SK-N-SH (cell line): ENCODE results near the gene TUBB4A. TPM values are rescaled to one million over a fixed set of nuclear protein-coding genes. Genes with fewer than 3 reads are reported as not detected.

ENCODE experiments used
- CTCF ChIA-PET: fragments of 300-600, 350-600 bp; formaldehyde crosslinking; extraction: SDS; loops from one replicate; lab custom pipeline; 2021; lab: Yijun Ruan, JAX
- POLR2A ChIA-PET: fragments of 350-600 bp; sonication (Branson Sonifier 250); formaldehyde crosslinking; extraction: SDS; loops from one replicate; lab custom pipeline; 2020; ENCODE audit warnings: antibody characterized with exemption, inconsistent platforms; lab: Yijun Ruan, JAX
- DNase-seq: peaks from one replicate; pipeline ENCODE4 v3.0.0; 2012
- H2AFZ ChIP-seq: fragments of 200-600 bp; sonication (generic); 2 replicates; pipeline ENCODE4 v1.8.1; 2016; ENCODE audit warnings: antibody characterized with exemption, mild to moderate bottlenecking, low read depth
- H3F3A ChIP-seq: fragments of 200-600 bp; sonication (generic); replicated peaks from 2 replicates; pipeline ENCODE3; 2016; ENCODE audit warnings: antibody characterized with exemption, mild to moderate bottlenecking; ENCODE audit not compliant: insufficient read depth
- H3K27ac ChIP-seq, 2 experiments: fragments of 200-500 bp in 1 of 2; fragments of 200-600 bp in 1 of 2; sonication (Bioruptor generic) in 1 of 2; sonication (generic), shearing (Covaris generic) in 1 of 2; 2 replicates each; pipeline versions ENCODE4 v1.5.1 to v1.6.1; 2014 to 2016; ENCODE audit warnings: low read depth in 2 of 2, inconsistent platforms in 1 of 2, low read length in 1 of 2, mild to moderate bottlenecking in 1 of 2, mixed read lengths in 1 of 2
- H3K27me3 ChIP-seq: fragments of 200-600 bp; sonication (generic), shearing (Covaris generic); 2 replicates; pipeline ENCODE4 v1.6.1; 2016; ENCODE audit warnings: mixed run types; ENCODE audit not compliant: insufficient read depth
- H3K36me3 ChIP-seq, 2 experiments: fragments of 200-500 bp in 1 of 2; fragments of 200-600 bp in 1 of 2; sonication (Bioruptor generic) in 1 of 2; sonication (generic) in 1 of 2; replicated peaks in 1 of 2; 2 replicates each; pipeline versions ENCODE3 to v1.5.1; 2014 to 2016; ENCODE audit warnings: low read length in 1 of 2, mild to moderate bottlenecking in 1 of 2; ENCODE audit not compliant: insufficient read depth in 2 of 2, control insufficient read depth in 1 of 2
- H3K4me1 ChIP-seq, 2 experiments: fragments of 200-500 bp in 1 of 2; fragments of 200-600 bp in 1 of 2; sonication (Bioruptor generic) in 1 of 2; sonication (generic), shearing (Covaris generic) in 1 of 2; 2 replicates each; pipeline versions ENCODE4 v1.5.1 to v1.6.1; 2014 to 2016; ENCODE audit warnings: low read depth in 1 of 2, low read length in 1 of 2, mixed run types in 1 of 2; ENCODE audit not compliant: insufficient read depth in 2 of 2, control insufficient read depth in 1 of 2
- H3K4me2 ChIP-seq: fragments of 200-600 bp; sonication (generic), shearing (Covaris generic); 2 replicates; pipeline ENCODE4 v1.6.1; 2017; ENCODE audit warnings: mixed run types
- H3K4me3 ChIP-seq, 2 experiments: fragments of 200-500 bp in 1 of 2; fragments of 200-600 bp in 1 of 2; sonication (Bioruptor generic) in 1 of 2; sonication (generic), shearing (Covaris generic) in 1 of 2; 2 replicates each; pipeline versions ENCODE4 v1.5.1 to v1.8.1; 2014 to 2016; ENCODE audit warnings: low read depth in 2 of 2, inconsistent platforms in 1 of 2, low read length in 1 of 2, mild to moderate bottlenecking in 1 of 2, mixed read lengths in 1 of 2, moderate library complexity in 1 of 2
- H3K79me2 ChIP-seq: fragments of 200-600 bp; sonication (generic); 2 replicates; pipeline ENCODE4 v1.8.1; 2017; ENCODE audit warnings: mild to moderate bottlenecking; ENCODE audit not compliant: insufficient read depth
- H3K9ac ChIP-seq: fragments of 200-600 bp; sonication (generic); 2 replicates; pipeline ENCODE4 v1.6.1; 2017; ENCODE audit warnings: mixed run types
- H3K9me2 ChIP-seq: fragments of 200-600 bp; sonication (generic); 2 replicates; pipeline ENCODE4 v1.6.1; 2017; ENCODE audit warnings: mixed run types
- H3K9me3 ChIP-seq: fragments of 200-600 bp; sonication (generic); 2 replicates; pipeline ENCODE4 v1.6.1; 2017; ENCODE audit warnings: mixed run types, mild to moderate bottlenecking, moderate library complexity
- H4K20me1 ChIP-seq: fragments of 200-600 bp; sonication (generic); 2 replicates; pipeline ENCODE4 v1.6.1; 2017; ENCODE audit warnings: mild to moderate bottlenecking, mixed run types; ENCODE audit not compliant: insufficient read depth
- FOSL2 ChIP-seq: IDR thresholded peaks from 2 replicates; pipeline ENCODE4 v1.4.0; 2012; ENCODE audit warnings: low read depth, mild to moderate bottlenecking, moderate library complexity, borderline replicate concordance
- FOXJ3 ChIP-seq: sonication (generic); formaldehyde crosslinking; IDR thresholded peaks from 2 replicates; pipeline ENCODE4 v1.5.1; 2020; ENCODE audit warnings: mild to moderate bottlenecking, missing genetic modification reagents
- FOXM1 ChIP-seq: IDR thresholded peaks from 2 replicates; pipeline ENCODE4 v1.4.0; 2012; ENCODE audit warnings: low read depth, mild to moderate bottlenecking
- GABPA ChIP-seq: IDR thresholded peaks from 2 replicates; pipeline ENCODE4 v1.4.0; 2012; ENCODE audit warnings: low read depth, mild to moderate bottlenecking
- MEF2A ChIP-seq: IDR thresholded peaks from 2 replicates; pipeline ENCODE4 v1.4.0; 2012; ENCODE audit warnings: low read depth, borderline replicate concordance
- MXI1 ChIP-seq: IDR thresholded peaks from 2 replicates; pipeline ENCODE4 v1.6.1; 2012; ENCODE audit warnings: mild to moderate bottlenecking, low read depth, low read length, improper control_type of control experiment
- NFIC ChIP-seq: IDR thresholded peaks from 2 replicates; pipeline ENCODE4 v1.4.0; 2012; ENCODE audit warnings: borderline replicate concordance
- PBX3 ChIP-seq: IDR thresholded peaks from 2 replicates; pipeline ENCODE4; 2012
- POLR2AphosphoS5 ChIP-seq: IDR thresholded peaks from 2 replicates; pipeline ENCODE4 v1.6.1; 2012; ENCODE audit warnings: low read depth, low read length
- RCOR1 ChIP-seq: fragments of 150-350 bp; IDR thresholded peaks from 2 replicates; pipeline ENCODE4 v1.6.1; 2017; ENCODE audit warnings: antibody characterized with exemption, low read length
- SIN3A ChIP-seq: IDR thresholded peaks from 2 replicates; pipeline ENCODE4 v1.6.1; 2012; ENCODE audit warnings: low read depth, mild to moderate bottlenecking, low read length, moderate library complexity, borderline replicate concordance
- TCF12 ChIP-seq: IDR thresholded peaks from 2 replicates; pipeline ENCODE4 v1.4.0; 2012
- TEAD4 ChIP-seq: IDR thresholded peaks from 2 replicates; pipeline ENCODE4 v1.4.0; 2012; ENCODE audit warnings: mild to moderate bottlenecking, borderline replicate concordance; ENCODE audit not compliant: insufficient read depth
- WGBS: methylation state at CpG from one replicate; pipeline ENCODE4 v1.1.6; 2017; ENCODE audit warnings: low lambda C conversion rate; 5-methylcytosine and 5-hydroxymethylcytosine counted together
- polyA plus RNA-seq, 3 experiments: library from polyadenylated mRNA; depleted of rRNA; stranded (reverse); fragments of >200 nt; gene quantifications; 2 replicates each; pipeline ENCODE4 v1.2.3, GENCODE V29; 2012
- TF ChIP-seq, protein P1 (sequence below): fragments of 150-350 bp; IDR thresholded peaks from 2 replicates; pipeline ENCODE4 v1.6.1; 2017; ENCODE audit warnings: antibody characterized with exemption, low read length, low read depth, borderline replicate concordance
- TF ChIP-seq, protein P2 (sequence below): IDR thresholded peaks from 2 replicates; pipeline ENCODE4 v1.4.0; 2012; ENCODE audit warnings: low read depth, borderline replicate concordance

TUBB4A gene
- polyA plus RNA-seq, 1 of the 3 experiments (the other 2 are of a cell fraction), result 4.5 TPM

DNA sequence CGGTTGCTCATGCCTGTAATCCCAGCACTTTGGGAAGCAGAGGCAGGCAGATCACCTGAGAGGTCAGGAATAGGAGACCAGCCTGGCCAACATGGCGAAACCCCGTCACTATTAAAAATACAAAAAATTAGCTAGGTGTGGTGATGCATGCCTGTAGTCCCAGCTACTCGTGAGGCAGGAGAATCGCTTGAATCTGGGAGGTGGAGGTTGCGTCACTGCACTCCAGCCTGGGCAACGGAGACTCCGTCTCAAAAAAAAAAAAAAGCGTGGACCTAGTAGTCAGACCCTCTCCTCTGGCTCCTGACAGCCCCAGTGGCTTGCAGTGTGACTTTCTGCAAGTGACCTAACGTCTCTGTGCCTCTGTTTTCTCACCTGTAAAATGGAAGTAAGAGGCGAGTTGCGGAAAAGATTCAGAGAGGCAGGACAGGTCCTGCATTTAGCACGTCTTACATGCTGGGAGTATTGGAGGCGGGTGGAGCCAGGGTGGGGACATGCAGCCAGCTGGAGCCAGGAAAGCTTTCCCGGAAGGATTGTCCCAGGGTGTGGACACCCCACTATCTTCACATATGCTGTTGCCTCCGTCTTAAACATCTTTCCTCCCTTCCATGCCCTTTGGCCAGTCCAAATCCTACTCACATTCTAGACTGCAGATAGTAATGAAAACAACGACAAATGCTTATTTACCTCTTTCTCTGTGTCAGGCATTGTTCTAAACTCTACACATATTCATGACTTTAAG lies 2.9 kb downstream of the TUBB4A start:
- DNase-seq, result no peak
- ChIA-PET CTCF (interaction anchor here (0.7 to 1.6 kb wide), 3 partner anchors 16 to 18 kb away, joined by 3 to 4 read pairs (median 3); no protein-coding TSS in a partner anchor), POLR2A (no interaction called here)
- H3K27me3 ChIP-seq, result peaks cover 7% of the 10 kb centered on the region
- H3K36me3 ChIP-seq, result no peaks in the 10 kb centered on the region
- H3K4me3 ChIP-seq, result no peak overlapping the region
- H3K27ac ChIP-seq, result no peak overlapping the region
- no peak overlapping the region for H3K9ac ChIP-seq
- H3K79me2 ChIP-seq, result no peaks in the 10 kb centered on the region
- H2AFZ ChIP-seq, result no peak overlapping the region
- no peaks in the 10 kb centered on the region for H3F3A ChIP-seq
- no peaks in the 10 kb centered on the region for H3K9me3 ChIP-seq
- no peaks in the 10 kb centered on the region for H3K9me2 ChIP-seq
- H4K20me1 ChIP-seq, result no peaks in the 10 kb centered on the region
- no peak overlapping the region for H3K4me2 ChIP-seq
- WGBS, result 76% methylated on average over 17 of the region's 17 CpGs
- peaks cover 0 to 8% of the 10 kb centered on the region in 2 experiments; a peak in 1 of 4 replicates for H3K4me1 ChIP-seq
- no peak for TF ChIP-seq TCF12
- TF ChIP-seq MEF2A, result no peak
- TF ChIP-seq SIN3A, result no peak

DNA sequence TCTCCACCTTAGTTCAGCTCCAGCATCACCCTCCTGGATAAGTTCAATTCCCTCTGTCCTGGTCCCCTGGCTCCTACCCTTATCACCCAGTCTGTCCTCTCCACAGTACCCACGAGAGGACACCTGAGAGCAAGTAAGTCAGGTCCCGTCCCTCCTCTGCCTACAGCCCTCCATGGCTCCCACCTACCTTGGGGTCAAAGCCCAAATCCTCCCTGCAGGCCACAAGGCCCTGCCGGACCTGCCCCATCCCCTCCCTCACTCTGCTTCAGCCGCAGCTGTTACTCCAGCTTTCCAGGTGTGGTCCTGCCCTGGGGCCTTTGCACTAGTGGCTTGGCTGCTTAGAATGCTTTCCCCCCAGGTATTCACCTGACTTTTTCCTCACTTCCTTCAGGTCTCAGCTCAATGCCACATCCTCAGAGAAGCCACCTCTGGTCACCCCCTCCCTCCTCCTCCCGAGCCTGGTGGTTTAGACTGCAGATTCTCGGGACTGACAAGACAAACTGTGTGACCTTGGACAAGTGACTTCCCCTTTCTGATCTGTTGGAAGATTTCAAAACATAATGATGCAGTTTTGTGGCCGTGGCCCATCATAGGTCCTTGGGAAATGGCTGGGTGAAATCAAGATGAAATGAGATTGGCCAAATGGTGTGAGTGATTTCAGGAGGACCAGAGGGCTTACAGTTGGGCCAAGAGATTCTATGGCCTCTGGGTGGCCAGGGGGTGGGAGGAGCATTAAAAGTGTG lies 3.6 kb downstream of the TUBB4A start:
- H3K4me2 ChIP-seq, result no peak overlapping the region
- ChIA-PET POLR2A (no interaction called here), CTCF (no interaction called here)
- H2AFZ ChIP-seq, result no peak overlapping the region
- H3K4me1 ChIP-seq, result peaks cover 0 to 8% of the 10 kb centered on the region in 2 experiments; a peak in 1 of 4 replicates
- H3K9me3 ChIP-seq, result no peaks in the 10 kb centered on the region
- H3K79me2 ChIP-seq, result no peaks in the 10 kb centered on the region
- 64% methylated on average over 7 of the region's 7 CpGs for WGBS
- H3K27me3 ChIP-seq, result peaks cover 7% of the 10 kb centered on the region
- H4K20me1 ChIP-seq, result no peaks in the 10 kb centered on the region
- no peak overlapping the region for H3K27ac ChIP-seq
- no peak for DNase-seq
- TF ChIP-seq NFIC (no peak), FOXM1 (no peak), GABPA (no peak), TEAD4 (no peak), MXI1 (no peak)
- TF ChIP-seq, protein P1, sequence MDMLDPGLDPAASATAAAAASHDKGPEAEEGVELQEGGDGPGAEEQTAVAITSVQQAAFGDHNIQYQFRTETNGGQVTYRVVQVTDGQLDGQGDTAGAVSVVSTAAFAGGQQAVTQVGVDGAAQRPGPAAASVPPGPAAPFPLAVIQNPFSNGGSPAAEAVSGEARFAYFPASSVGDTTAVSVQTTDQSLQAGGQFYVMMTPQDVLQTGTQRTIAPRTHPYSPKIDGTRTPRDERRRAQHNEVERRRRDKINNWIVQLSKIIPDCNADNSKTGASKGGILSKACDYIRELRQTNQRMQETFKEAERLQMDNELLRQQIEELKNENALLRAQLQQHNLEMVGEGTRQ, result no peak
- TF ChIP-seq, all 33 proteins: peak for 0
- H3K4me3 ChIP-seq, result no peak overlapping the region
- no peaks in the 10 kb centered on the region for H3F3A ChIP-seq
- no peaks in the 10 kb centered on the region for H3K36me3 ChIP-seq
- no peak overlapping the region for H3K9ac ChIP-seq
- no peaks in the 10 kb centered on the region for H3K9me2 ChIP-seq

DNA sequence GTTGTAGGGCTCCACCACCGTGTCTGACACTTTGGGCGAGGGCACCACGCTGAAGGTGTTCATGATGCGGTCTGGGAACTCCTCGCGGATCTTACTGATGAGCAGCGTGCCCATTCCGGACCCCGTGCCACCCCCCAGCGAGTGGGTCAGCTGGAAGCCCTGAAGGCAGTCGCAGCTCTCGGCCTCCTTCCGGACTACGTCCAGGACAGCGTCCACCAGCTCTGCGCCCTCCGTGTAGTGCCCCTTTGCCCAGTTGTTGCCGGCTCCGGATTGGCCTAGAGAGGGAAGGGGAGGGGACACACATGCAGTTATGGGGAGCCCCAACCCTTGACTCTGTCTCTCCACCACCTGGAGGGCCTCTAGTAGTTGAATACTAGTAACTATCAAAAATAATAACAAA lies 6.2 kb downstream of the TUBB4A start:
- no peak for DNase-seq
- TF ChIP-seq SIN3A, result no peak
- TF ChIP-seq POLR2AphosphoS5, result no peak
- TF ChIP-seq MEF2A, result no peak
- TF ChIP-seq PBX3, result no peak
- no peak for TF ChIP-seq MXI1
- TF ChIP-seq NFIC, result no peak
- TF ChIP-seq TEAD4, result no peak
- TF ChIP-seq, protein P1, result no peak
- TF ChIP-seq RCOR1, result no peak
- no peak for TF ChIP-seq FOXJ3 (CRISPR knock-in tag)
- TF ChIP-seq FOSL2, result no peak
- TF ChIP-seq, protein P2, sequence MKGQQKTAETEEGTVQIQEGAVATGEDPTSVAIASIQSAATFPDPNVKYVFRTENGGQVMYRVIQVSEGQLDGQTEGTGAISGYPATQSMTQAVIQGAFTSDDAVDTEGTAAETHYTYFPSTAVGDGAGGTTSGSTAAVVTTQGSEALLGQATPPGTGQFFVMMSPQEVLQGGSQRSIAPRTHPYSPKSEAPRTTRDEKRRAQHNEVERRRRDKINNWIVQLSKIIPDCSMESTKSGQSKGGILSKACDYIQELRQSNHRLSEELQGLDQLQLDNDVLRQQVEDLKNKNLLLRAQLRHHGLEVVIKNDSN, result no peak
- POLR2A ChIA-PET, result no interaction called here
- Histone ChIP-seq H3K4me1 (no peaks in the 10 kb centered on the region; a peak in 1 of 4 replicates), H3F3A (no peaks in the 10 kb centered on the region), H3K27ac (no peak overlapping the region), H3K4me2 (no peak overlapping the region), H3K4me3 (no peak overlapping the region), H3K9me2 (no peaks in the 10 kb centered on the region), H3K9me3 (no peaks in the 10 kb centered on the region), H3K79me2 (no peaks in the 10 kb centered on the region), H2AFZ (no peak overlapping the region), H3K36me3 (no peaks in the 10 kb centered on the region), H3K9ac (no peak overlapping the region), H3K27me3 (no peaks in the 10 kb centered on the region), H4K20me1 (no peaks in the 10 kb centered on the region)
- CTCF ChIA-PET, result no interaction called here
- WGBS, result 90% methylated on average over 10 of the region's 19 CpGs
